ENCODE measurements around the gene STARD13. TPM values are rescaled to one million over a fixed set of nuclear protein-coding genes. Genes with fewer than 3 reads are reported as not detected.
A peak's percentile ranks its signal among the peaks of the same experiment; 100 is the strongest.

Gene STARD13
- total RNA-seq, 1 donor: 11.0 TPM

DNA sequence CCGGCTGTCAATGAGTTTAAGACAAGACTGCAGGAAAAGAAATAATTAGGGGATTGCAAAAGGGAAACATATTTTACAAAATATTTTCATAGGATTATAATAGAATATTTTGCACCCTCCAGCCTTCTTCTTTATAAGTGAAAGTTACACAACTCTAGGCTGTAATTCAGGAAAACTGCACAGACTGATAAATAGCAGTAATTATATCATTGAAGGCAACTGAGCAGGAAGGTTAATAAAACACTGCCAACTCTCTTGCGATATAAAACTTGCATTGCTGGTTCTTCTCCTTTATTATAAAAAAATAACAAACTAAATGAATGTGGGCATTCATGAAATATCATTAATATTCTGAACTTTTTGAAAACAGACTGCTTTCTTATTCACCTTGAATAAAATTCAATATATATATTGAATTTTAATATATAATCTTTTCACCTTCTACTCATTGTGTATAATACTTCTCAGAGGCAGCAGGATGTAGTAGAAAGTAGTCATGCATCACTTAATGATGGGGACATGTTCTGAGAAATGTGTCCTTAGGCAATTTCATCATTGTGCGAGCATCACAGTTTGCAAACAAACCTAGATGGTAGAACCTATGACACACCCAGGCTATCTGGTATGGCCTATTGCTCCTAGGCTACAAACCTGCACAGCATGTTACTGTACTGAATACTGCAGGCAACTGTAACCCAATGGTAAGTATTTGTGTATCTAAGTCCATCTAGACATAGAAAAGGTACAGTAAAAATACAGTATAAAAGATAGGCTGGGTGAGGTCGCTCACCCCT, 24.9 kb upstream of the STARD13 start:
- DNase-seq (ENCODE audit: low read depth): no peak
- TF ChIP-seq, protein P1, sequence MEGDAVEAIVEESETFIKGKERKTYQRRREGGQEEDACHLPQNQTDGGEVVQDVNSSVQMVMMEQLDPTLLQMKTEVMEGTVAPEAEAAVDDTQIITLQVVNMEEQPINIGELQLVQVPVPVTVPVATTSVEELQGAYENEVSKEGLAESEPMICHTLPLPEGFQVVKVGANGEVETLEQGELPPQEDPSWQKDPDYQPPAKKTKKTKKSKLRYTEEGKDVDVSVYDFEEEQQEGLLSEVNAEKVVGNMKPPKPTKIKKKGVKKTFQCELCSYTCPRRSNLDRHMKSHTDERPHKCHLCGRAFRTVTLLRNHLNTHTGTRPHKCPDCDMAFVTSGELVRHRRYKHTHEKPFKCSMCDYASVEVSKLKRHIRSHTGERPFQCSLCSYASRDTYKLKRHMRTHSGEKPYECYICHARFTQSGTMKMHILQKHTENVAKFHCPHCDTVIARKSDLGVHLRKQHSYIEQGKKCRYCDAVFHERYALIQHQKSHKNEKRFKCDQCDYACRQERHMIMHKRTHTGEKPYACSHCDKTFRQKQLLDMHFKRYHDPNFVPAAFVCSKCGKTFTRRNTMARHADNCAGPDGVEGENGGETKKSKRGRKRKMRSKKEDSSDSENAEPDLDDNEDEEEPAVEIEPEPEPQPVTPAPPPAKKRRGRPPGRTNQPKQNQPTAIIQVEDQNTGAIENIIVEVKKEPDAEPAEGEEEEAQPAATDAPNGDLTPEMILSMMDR (IDR thresholded peaks at IDR 0.05; ENCODE audit: insufficient read depth, low read length): no peak

DNA sequence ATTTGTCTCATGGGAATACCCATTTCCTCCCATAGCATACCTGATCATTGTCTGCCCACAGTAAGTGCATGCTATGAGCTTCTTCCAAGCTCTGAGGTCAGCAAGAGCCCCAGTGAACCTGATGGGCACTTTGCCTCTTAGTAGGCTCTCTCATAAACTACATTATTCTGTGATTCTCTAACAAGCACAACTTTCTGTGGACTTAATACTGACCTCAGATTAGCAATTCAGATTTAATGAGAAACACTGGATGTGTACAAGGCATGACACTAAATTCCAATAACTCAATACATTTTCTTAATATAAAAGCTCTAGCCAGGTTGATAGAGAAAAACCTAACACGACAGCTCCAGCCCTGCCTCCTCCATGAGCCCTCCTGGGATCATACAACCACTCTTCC, 23.3 kb upstream of the STARD13 start:
- TF ChIP-seq, protein P1 (IDR thresholded peaks at IDR 0.05; ENCODE audit: insufficient read depth, low read length): no peak
- H3K4me3 ChIP-seq (ENCODE audit: low read depth, low read length): no peak overlapping the region
- DNase-seq (ENCODE audit: low read depth): no peak

More for the DNA sequence above, 24.9 kb upstream of the STARD13 start:
- H3K4me3 ChIP-seq (ENCODE audit: low read depth, low read length): no peak overlapping the region

DNA sequence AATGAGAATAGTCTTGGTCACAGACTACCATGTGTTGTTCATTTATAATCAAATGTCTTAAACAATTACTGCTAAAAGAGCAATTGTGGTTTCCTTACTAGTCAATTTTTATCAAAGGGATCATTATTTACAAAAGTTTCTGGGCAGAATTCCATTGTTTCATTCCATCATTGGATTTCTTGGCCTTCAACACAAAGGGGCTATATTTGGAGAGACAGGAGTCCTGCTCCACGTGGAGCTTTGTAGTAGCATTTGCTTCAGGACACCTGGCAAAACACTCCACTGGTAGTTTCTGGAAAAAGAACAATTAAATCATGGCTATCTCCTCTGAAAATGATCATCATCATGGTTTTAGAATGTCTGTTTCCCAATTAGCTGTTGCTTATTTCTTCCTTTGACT, 22.3 kb upstream of the STARD13 start:
- DNase-seq (ENCODE audit: low read depth): peak; percentile 84
- no peak overlapping the region for H3K4me3 ChIP-seq (ENCODE audit: low read depth, low read length)
- TF ChIP-seq, protein P1 (IDR thresholded peaks at IDR 0.05; ENCODE audit: insufficient read depth, low read length): no peak

DNA sequence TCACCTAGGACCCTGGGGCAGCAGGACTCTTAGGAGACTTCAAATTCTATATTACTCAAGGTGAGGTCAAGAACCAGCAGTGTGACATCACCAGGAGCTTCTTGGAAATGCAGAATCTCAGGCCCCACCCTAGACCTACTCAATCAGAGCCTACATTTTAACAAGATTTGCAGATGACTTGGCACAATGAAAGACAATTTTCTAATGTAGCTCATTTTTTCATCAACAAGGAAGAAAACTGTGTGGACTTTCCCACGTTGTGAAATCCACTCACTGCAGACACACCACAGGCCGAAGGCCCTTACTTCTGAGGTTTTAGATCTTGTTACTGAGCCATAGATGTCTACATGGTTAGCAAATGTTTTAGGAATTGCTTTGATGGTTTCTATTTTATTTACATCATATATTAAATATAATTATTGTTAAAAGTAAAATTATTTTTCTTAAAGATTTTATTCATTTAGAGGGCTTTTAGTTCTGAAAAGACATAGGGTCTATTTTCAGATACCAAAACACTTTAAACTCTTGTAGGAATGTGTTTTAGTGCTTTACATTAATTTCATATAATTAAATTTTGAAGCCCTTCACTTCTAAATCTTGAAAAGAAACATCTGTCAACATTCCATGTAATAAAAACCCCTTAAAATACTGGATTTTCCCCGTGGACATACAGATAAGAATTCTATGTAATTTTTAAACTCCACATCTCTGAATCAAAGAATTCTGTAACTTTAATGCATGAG, 18.5 kb upstream of the STARD13 start:
- no peak overlapping the region for H3K4me3 ChIP-seq (ENCODE audit: low read depth, low read length)
- DNase-seq (ENCODE audit: low read depth): peak; percentile 60
- TF ChIP-seq, protein P1 (IDR thresholded peaks at IDR 0.05; ENCODE audit: insufficient read depth, low read length): no peak

DNA sequence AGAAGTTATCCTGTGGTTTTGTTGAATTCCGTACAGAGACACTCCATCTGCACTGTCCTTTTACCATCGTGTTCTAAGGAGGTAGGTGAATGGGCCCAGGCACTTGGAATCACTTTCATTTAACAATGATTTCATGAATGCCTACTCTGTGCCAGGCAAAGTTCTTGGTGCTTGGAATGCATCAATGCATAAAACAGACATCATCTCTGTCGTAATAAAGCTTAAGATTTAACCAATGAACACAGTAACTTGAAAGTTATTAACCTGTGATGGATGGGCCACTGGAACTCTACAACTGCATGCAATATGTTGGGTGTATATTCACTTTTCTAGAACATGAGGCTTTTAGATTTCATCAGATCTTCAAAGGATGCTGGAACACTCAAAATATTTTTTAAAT, 14.1 kb upstream of the STARD13 start:
- no peak overlapping the region for H3K4me3 ChIP-seq (ENCODE audit: low read depth, low read length)
- DNase-seq (ENCODE audit: low read depth): no peak
- TF ChIP-seq, protein P1 (IDR thresholded peaks at IDR 0.05; ENCODE audit: insufficient read depth, low read length): no peak

DNA sequence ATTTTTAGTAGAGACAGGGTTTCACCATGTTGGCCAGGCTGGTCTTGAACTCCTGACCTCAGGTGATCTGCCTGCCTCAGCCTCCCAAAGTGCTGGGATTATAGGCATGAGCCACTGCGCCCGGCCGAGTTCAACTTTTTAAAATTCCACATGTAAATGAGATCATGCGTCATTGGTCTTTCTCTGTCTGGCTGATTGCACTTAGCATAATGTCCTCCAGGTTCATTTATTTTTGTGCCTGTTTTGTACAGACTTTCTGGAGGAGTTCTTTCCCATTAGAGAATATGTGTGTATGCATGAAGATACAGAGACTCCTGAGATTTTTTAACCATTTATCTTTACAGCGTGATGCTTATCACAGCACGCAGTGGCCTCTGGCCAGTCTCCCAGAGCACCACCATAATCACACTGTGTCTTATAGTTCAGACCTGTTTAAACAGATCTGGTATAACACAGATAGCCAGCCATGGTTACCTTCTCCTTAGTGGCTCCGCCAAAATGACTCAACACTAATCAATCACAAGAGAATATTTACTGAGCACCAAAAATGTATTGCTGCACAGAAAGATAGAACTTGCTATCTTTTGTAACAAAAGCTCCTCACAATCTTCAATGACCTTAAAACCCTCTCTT, 11.4 kb upstream of the STARD13 start:
- H3K4me3 ChIP-seq (ENCODE audit: low read depth, low read length): no peak overlapping the region
- no peak for DNase-seq (ENCODE audit: low read depth)
- TF ChIP-seq, protein P1 (IDR thresholded peaks at IDR 0.05; ENCODE audit: insufficient read depth, low read length): no peak

Measured in fibroblast of the aortic adventitia (primary cell).